ENCODE data around the gene C1orf53.

Gene C1orf53

GRCh38 chr1:197908716-197909220 lies 6.3 kb downstream of the C1orf53 start:
- no peak for DNase-seq (ENCODE audit: low read depth)

DNA sequence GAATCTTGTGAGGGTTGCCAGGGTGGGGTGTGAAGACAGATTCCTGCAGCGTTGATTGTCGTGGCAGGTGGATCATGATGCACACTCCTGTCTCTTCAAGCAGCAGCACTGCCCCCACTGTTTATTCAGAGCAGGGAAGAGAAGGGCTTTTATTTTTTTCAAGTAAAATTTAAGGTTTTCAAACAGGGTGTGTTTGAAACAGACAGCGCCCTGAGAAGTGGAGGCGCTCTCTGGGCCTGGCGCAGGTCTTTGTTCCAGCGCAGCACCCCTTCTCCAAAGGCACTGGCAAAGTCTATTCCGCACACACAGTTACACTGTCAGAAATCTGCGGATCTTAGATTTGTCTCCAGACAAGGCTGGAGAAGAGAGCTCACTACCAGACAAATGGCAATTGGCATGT lies 7.0 kb downstream of the C1orf53 start:
- no peak for DNase-seq (ENCODE audit: low read depth)

- DNase-seq (ENCODE audit: low read depth), result no peak
Measured at GRCh38 chr1:197910120-197910991, 7.9 kb downstream of the C1orf53 start.

DNA sequence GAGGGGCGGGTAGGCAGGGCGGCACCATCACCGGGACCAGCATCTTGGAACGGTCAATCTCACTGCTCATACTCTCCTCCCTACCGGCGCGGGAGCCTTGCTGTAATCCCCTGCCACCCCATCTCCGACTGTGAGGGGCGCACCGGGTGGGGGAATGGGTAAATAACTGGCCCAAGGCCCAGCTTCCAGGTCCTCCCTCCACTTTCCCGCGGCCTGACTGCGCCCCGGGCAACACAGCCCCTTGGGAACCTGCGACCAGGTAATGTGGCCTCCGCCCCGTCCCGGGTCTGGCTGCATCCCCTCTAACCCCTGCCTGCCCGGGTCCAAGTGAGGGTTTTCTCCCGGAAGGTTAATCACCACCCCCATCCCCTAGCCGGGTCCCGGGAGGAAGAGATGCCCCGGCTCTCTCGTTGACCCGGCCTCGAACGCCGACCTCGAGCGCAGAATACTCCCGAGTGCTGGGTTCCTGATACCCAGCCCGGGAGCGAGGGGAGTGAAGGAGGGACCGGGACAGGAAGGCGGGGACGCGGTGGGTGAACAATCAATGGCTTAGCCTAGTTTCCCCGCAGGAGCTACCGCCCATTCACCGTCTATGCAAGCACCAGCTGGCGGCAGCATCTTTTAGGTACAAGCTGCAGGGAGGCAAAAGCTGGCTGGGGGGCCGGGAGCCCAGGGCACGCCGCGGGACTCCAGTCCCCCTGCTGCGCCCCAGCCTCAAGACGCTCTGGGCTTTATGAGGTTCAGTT lies 8.9 kb downstream of the C1orf53 start:
- no peak for DNase-seq (ENCODE audit: low read depth)

DNA sequence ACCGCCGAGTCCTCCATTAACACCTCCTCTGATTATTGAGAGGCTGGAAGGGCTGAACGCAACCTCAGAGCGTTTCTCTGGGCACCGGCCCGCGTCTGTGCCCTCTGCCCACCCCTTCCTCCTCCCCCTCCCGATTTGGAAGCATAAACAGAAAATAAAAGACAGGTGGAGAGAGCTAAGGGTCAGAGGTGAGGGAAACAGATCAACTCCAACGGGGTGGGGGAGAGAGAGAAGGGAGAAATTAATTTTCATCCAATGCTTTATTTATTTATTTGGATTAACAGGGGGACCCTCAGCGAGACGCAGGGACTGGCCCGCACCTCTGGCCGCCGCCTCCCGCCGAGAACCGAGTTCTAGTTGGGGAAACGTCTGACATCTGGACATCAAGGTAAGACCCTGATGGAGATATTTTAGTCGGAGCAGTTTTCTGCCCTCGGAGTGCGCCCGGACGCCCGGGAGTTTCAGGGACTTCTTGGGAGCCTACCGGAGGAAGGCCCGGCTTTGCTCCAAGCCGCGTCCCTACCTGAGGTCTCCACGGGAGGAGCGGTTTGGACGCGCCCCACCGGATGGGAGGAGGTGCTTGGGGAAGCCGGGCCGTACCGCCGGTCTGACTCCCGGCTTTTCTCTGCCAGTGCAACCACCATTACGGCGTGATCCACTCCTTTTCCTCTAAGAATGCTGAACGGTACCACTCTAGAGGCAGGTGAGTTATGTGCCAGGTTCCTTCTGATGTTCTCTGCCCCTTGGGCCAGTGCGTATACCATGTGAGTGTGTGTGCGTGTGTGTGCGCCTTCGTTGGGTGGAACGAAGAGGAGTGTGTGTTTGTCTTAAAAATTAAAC lies 9.6 kb downstream of the C1orf53 start:
- DNase-seq (ENCODE audit: low read depth), result no peak

DNA sequence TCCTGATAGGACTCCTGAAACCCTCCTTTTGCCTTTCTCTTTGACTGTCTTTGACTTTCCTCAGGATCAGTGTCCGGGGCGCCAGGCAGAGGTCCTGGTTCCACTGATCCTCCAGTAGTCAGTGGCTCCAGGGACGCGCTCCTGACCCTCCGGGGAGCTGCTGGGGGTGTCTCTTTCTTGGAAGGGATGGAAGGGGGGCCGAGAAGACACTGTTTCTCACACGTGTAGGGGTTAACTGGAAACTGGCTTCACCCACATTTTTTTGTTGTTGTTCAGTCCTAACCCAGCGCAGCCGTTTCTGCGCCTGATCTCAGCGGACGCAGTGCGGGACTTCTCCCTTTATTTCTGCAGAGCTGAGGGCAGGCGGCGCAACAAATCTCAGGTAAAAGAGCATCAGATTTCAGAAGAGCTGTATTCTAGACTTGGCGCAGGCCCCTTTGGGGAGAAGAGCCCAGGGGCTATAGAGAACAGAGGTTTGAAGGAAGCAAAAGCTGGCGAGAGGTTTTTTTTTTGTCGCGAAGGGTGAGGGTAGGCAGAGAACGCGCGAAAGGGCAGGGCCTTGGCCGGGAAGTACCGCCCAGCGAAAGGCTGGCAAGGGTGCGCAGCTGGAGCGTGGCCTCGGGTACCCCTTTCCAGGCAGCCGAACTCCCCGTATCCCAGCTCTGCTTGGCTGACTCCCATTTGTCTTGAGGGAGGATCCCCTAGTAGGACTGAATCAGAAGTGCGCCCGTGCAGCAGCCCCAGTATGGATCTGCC lies 10.5 kb downstream of the C1orf53 start:
- no peak for DNase-seq (ENCODE audit: low read depth)

- no peak for DNase-seq (ENCODE audit: low read depth)
Measured at GRCh38 chr1:197913495-197914276, 11.3 kb downstream of the C1orf53 start.

DNA sequence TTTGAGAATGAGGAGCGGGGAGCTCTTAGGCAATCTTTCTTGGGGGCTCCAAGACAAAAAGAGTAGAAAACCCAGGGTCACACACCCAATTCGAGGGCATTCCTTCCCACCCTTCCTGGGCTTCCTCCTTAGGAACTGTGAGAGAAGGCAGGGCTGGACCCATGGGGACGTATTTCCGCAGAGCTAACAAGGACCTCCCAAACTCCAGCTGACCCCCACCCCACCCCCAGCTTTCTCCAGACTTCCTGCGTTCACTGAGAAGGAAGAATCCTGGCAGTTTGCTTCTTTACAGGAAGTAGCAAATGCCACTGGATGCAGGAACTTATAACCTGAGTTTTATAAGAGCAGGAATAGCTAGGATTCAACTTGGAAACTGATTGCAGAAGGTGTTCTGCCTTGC lies 12.1 kb downstream of the C1orf53 start:
- DNase-seq (ENCODE audit: low read depth), result no peak

GRCh38 chr1:197915260-197915861 lies 12.9 kb downstream of the C1orf53 start:
- no peak for DNase-seq (ENCODE audit: low read depth)

- no peak for DNase-seq (ENCODE audit: low read depth)
Measured at GRCh38 chr1:197915862-197916499, 13.6 kb downstream of the C1orf53 start.

GRCh38 chr1:197916500-197916983 lies 14.1 kb downstream of the C1orf53 start:
- no peak for DNase-seq (ENCODE audit: low read depth)

DNA sequence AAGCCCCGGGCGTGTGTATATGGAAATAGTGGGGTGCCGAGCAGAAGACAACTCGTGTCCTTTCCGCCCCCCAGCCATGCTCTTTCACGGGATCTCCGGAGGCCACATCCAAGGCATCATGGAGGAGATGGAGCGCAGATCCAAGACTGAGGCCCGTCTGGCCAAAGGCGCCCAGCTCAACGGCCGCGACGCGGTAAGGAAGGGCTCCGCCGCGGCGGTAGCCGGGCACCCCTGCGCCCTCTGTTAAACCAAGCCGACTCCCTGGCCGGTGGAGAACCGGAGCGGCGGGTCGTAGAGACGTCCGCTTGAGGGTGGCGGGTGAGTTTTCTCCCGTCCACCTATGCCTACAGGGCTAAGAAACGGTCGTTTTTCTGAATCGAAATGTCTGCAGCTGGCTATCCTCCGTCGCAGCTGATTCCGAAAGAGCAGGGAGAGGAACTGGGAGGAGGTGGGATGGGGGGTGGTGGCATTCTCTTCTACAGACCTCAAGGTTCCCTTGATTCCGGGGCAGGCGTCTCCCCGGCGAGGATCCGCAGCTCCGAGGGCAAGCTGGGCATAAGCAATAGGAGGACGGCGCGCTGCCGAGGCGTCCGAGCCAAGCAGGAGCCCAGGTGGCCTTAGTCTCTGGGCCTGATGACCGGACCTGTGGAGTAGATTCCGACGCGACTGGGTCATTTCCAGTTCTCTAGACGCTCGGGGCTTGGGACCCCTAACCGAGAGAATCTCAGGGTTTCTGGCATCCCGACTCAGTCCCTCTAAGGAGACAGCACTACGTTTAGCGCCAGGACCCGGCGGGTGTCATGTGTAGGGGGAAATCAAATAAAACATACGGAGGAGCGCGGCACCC lies 15.6 kb downstream of the C1orf53 start:
- no peak for DNase-seq (ENCODE audit: low read depth)

DNA sequence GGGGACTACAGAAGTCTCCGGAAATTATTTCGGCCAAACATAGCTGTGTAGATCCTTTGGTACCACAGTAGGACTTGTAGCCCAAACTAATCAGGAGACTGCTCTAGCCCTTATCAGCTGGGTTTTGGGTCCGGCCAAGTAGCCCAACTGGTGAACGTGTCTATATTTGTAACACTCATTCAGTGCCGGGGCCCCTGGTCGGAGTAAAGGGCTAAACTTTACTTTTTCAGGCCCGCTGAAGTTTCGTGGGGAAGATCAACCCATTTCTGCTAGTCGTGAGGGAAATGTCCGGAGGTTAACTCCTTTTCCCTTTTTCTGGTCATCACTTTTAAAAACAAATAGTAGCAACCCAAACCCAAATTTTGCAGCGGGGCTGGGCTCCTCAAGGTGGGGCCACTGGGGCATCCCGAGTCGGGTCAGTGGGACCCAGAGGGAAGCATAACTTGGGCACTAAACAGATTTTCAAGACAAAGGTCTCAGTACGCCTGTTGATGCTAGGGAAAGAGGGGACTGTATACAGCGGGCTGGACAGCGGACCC lies 16.4 kb downstream of the C1orf53 start:
- no peak for DNase-seq (ENCODE audit: low read depth)

- no peak for DNase-seq (ENCODE audit: low read depth)
Measured at GRCh38 chr1:197919346-197920066, 17.1 kb downstream of the C1orf53 start.

GRCh38 chr1:197920067-197920396 lies 17.6 kb downstream of the C1orf53 start:
- DNase-seq (ENCODE audit: low read depth), result no peak

DNA sequence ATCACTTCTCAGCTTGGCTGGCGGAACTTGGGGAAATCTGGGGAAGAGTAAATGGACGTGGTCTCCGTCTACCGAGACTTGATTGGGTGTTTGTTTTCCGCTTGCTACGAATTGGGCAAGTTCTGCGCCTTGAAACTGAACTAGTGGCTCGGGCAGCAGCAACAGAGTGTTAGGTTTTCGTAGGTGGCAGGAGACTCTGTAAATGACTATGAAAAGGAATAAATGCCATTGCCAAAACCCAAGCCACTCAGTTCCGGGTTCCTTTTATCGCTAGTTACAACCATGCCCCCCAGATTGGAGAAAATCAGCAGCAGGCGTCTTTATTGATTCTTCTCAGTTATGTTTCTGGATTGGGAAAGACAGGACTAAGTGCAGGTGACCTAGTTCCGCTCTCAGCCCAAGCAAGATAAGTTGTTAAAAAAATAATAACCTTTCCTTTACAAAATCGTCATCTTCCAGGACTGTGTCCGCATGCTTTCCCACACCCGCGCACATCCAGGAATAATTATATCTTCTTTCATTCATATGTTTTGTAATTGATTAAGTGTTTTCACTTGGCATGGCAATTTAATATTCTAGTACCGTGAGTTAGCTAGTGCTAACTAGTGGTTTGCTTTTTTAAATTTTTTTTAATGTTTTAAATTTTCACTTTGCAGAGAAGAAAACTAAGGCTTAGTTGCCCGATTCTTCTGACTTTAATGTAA lies 18.1 kb downstream of the C1orf53 start:
- no peak for DNase-seq (ENCODE audit: low read depth)

All from CMK (cell line).